Activated B cell treated with CpG ODN at 0.5 μM for 24 hours (primary cell): Measurements from ENCODE around the gene CIBAR2. TPM values are rescaled to one million over a fixed set of nuclear protein-coding genes. Genes with fewer than 3 reads are reported as not detected.

ENCODE experiments used
- ATAC-seq: fragments of 200-7000 bp; cut with Tn5 transposase; one replicate; pipeline ENCODE4 v1.10.0; 2021; ENCODE audit warnings: low read depth, mild to moderate bottlenecking, moderate library complexity
- CTCF ChIA-PET: fragments of 350-600 bp; sonication (Branson Sonifier 250); formaldehyde crosslinking; loops from one replicate; lab custom pipeline; 2021; ENCODE audit warnings: antibody characterized with exemption; lab: Charles Lee
- POLR2A ChIA-PET: fragments of 350-600 bp; sonication (Branson Sonifier 250); formaldehyde crosslinking; loops from one replicate; lab custom pipeline; 2021; ENCODE audit warnings: antibody characterized with exemption; lab: Charles Lee
- DNase-seq: peaks from one replicate; pipeline ENCODE4 v3.0.0; 2022
- H3K27ac Mint-ChIP-seq: one replicate; pipeline ENCODE4 v1.8.0; 2020; ENCODE audit warnings: mixed read lengths
- H3K27me3 Mint-ChIP-seq: one replicate; pipeline ENCODE4 v1.8.0; 2021; ENCODE audit warnings: mixed read lengths
- H3K36me3 Mint-ChIP-seq: one replicate; pipeline ENCODE4 v1.8.0; 2021; ENCODE audit warnings: low read depth, mixed read lengths
- H3K4me1 Mint-ChIP-seq: one replicate; pipeline ENCODE4 v1.8.0; 2021; ENCODE audit warnings: mixed read lengths
- H3K4me3 Mint-ChIP-seq: one replicate; pipeline ENCODE4 v1.8.0; 2020; ENCODE audit warnings: mild to moderate bottlenecking, mixed read lengths
- H3K9me3 Mint-ChIP-seq: one replicate; pipeline ENCODE4 v1.8.0; 2020; ENCODE audit warnings: mixed read lengths
- CTCF ChIP-seq: fragments of 200-600 bp; IDR thresholded peaks from one replicate; pipeline ENCODE4 v1.8.0; 2022; ENCODE audit warnings: antibody characterized with exemption, mild to moderate bottlenecking
- intact Hi-C: fragments of 100-400 bp; cut with micrococcal nuclease; formaldehyde crosslinking; loops from one replicate; pipeline ENCODE4 v1.15.1; 2024
- total RNA-seq: library from RNA; stranded (reverse); gene quantifications from 2 replicates; pipeline ENCODE4 v1.2.3, GENCODE V29; 2022

Gene CIBAR2
- total RNA-seq, 1 donor from 2014 or later = not detected

DNA sequence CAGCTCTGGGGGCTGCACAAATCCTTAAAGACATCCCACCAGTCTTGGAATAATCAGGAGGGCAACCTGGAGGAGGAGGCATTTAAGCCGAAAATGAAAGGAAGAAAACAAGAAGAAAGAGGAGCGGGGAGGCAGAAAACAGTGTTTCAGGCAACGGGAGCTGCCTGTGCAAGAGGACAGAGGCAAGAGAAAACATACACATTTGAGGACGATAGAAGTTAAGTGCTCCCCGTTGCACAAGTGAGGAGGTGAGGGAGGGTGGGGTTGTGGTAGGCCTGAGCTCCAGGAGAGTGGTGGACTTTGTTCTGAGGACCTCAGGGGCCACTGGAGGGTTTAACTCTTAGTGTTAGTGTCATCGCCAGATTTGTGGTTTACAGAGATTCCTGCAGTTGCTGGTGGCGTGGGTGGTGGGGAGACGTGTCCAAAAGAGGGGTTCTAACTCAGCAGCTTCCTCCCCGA is 27.6 kb upstream of the CIBAR2 start:
- no peak overlapping the region for H3K4me3 Mint-ChIP-seq
- ATAC-seq (no peak), DNase-seq (no peak)
- H3K9me3 Mint-ChIP-seq = no peaks in the 10 kb centered on the region
- no peaks in the 10 kb centered on the region for H3K36me3 Mint-ChIP-seq
- H3K27me3 Mint-ChIP-seq = peaks cover 36% of the 10 kb centered on the region
- intact Hi-C loops = no loop called here
- no peak for TF ChIP-seq CTCF
- CTCF ChIA-PET = no interaction called here
- peaks cover 19% of the 10 kb centered on the region for H3K4me1 Mint-ChIP-seq
- H3K27ac Mint-ChIP-seq = no peak overlapping the region
- POLR2A ChIA-PET = no interaction called here

- Mint-ChIP-seq H3K4me3 (no peak overlapping the region), H3K27ac (no peak overlapping the region), H3K4me1 (peaks cover 21% of the 10 kb centered on the region), H3K9me3 (no peaks in the 10 kb centered on the region), H3K36me3 (no peaks in the 10 kb centered on the region), H3K27me3 (peaks cover 39% of the 10 kb centered on the region)
- ATAC-seq (no peak), DNase-seq (no peak)
- intact Hi-C loops = no loop called here
- TF ChIP-seq CTCF = no peak
- ChIA-PET POLR2A (no interaction called here), CTCF (no interaction called here)
These were observed 26.8 kb upstream of the CIBAR2 start for GRCh38 chr16:85138825-85139627.

GRCh38 chr16:85138073-85138824 is 26.0 kb upstream of the CIBAR2 start:
- no peak overlapping the region for H3K4me3 Mint-ChIP-seq
- ChIA-PET CTCF (no interaction called here), POLR2A (no interaction called here)
- peaks cover 21% of the 10 kb centered on the region for H3K4me1 Mint-ChIP-seq
- H3K9me3 Mint-ChIP-seq = no peaks in the 10 kb centered on the region
- H3K36me3 Mint-ChIP-seq = no peaks in the 10 kb centered on the region
- TF ChIP-seq CTCF = no peak
- ATAC-seq = no peak
- intact Hi-C loops = no loop called here
- H3K27ac Mint-ChIP-seq = no peak overlapping the region
- H3K27me3 Mint-ChIP-seq = peaks cover 36% of the 10 kb centered on the region
- no peak for DNase-seq

GRCh38 chr16:85137323-85138072 is 25.2 kb upstream of the CIBAR2 start:
- H3K27me3 Mint-ChIP-seq = peaks cover 36% of the 10 kb centered on the region
- CTCF ChIA-PET = no interaction called here
- no peaks in the 10 kb centered on the region for H3K36me3 Mint-ChIP-seq
- H3K9me3 Mint-ChIP-seq = no peaks in the 10 kb centered on the region
- peaks cover 21% of the 10 kb centered on the region for H3K4me1 Mint-ChIP-seq
- intact Hi-C loops = no loop called here
- DNase-seq (no peak), ATAC-seq (no peak)
- no peak overlapping the region for H3K27ac Mint-ChIP-seq
- POLR2A ChIA-PET = no interaction called here
- TF ChIP-seq CTCF = no peak
- no peak overlapping the region for H3K4me3 Mint-ChIP-seq
